ENCODE measurements around the gene LUZP4. TPM values are rescaled to one million over a fixed set of nuclear protein-coding genes. Genes with fewer than 3 reads are reported as not detected.
"Not testable (repeated sequence)": the region's sequence is repeated elsewhere in the genome, so short reads cannot be mapped to it uniquely, and the experiment has no call there.

The LUZP4 gene
- total RNA-seq, 4 donors from 2014 or later: not detected

DNA sequence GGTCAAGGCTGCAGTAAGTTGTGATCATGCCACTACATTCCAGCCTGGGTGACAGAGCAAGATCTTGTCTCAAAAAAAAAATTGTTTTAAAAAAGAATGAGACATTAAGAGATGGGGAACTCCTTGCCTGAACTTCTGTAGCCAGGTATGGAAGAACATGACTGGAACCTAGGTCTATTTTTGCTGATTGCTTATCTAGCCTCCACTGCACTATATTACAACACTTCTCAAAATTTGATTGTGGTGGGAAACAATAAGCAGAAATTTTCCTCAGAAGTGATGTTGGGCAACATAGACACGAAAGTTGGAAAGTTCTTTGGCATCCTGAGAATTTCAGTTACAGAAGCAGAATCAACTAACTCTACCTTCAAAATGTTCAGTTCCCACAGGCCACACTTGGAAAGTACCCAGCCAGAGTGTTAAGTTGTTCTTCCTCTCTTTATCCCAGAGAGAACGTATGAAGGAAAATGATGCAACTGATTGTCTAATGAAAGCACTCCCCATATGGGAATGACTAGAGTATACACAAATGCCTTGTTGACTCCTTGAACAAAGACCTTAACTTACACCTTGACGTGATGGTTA, 50.0 kb downstream of the LUZP4 start:
- Histone ChIP-seq H3K27me3 (no peaks in the 10 kb centered on the region), H3K4me1 (no peaks in the 10 kb centered on the region), H3K27ac (no peak overlapping the region), H3K4me3 (no peak overlapping the region), H3K36me3 (no peaks in the 10 kb centered on the region), H3K9me3 (no peaks in the 10 kb centered on the region)
- ATAC-seq (no peak), DNase-seq (no peak)
- intact Hi-C loops (cut with DNase I; ENCODE audit: low total_unique reads) (loop anchor here (10.0 kb wide), 1 partner anchor 105 kb away; no protein-coding TSS in a partner anchor), in situ Hi-C loops (cut with MboI; ENCODE audit: low sequenced_read_pairs in 4 of 4) (loop anchor here in 1 of 4 donors (25.0 kb wide), 1 partner anchor 102 kb away; the partner anchor contains the start of gene LRCH2)
- TF ChIP-seq, protein P1, sequence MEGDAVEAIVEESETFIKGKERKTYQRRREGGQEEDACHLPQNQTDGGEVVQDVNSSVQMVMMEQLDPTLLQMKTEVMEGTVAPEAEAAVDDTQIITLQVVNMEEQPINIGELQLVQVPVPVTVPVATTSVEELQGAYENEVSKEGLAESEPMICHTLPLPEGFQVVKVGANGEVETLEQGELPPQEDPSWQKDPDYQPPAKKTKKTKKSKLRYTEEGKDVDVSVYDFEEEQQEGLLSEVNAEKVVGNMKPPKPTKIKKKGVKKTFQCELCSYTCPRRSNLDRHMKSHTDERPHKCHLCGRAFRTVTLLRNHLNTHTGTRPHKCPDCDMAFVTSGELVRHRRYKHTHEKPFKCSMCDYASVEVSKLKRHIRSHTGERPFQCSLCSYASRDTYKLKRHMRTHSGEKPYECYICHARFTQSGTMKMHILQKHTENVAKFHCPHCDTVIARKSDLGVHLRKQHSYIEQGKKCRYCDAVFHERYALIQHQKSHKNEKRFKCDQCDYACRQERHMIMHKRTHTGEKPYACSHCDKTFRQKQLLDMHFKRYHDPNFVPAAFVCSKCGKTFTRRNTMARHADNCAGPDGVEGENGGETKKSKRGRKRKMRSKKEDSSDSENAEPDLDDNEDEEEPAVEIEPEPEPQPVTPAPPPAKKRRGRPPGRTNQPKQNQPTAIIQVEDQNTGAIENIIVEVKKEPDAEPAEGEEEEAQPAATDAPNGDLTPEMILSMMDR (IDR thresholded peaks at IDR 0.05 in 4 of 5, conservative IDR thresholded peaks at IDR 0.05 in 1 of 5): no peak
- TF ChIP-seq POLR2A (IDR thresholded peaks at IDR 0.05): no peak

DNA sequence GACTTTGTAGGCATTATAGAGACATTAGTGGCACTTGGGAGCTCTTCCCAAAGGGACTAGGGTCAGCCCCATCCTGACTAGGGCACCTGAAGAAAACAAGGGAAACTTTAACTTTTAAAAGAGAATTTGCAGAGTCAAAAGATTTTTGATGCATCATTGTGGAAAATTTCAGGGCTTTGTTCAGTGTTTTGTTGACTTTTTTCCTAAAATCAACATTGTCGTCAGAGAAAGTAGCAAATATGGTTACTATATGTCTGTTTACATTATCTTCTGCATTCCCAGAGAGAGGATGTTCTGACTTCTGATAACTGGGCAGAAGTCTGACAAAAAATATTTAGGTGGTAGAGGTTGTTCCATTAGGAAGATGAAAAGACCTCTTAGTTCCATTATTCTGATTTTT, 51.9 kb downstream of the LUZP4 start:
- in situ Hi-C loops (cut with MboI; ENCODE audit: low sequenced_read_pairs in 4 of 4) (loop anchor here in 1 of 4 donors (25.0 kb wide), 1 partner anchor 104 kb away; the partner anchor contains the start of gene LRCH2), intact Hi-C loops (cut with DNase I; ENCODE audit: low total_unique reads) (no loop called here)
- Histone ChIP-seq H3K4me1 (peaks cover 4 to 6% of the 10 kb centered on the region in 2 donors), H3K27ac (no peak overlapping the region), H3K27me3 (no peaks in the 10 kb centered on the region), H3K9me3 (no peaks in the 10 kb centered on the region), H3K4me3 (no peak overlapping the region), H3K36me3 (no peaks in the 10 kb centered on the region)
- TF ChIP-seq, protein P1 (IDR thresholded peaks at IDR 0.05 in 4 of 5, conservative IDR thresholded peaks at IDR 0.05 in 1 of 5): no peak
- no peak for TF ChIP-seq POLR2A (IDR thresholded peaks at IDR 0.05)
- DNase-seq: no peak
- no peak for ATAC-seq

DNA sequence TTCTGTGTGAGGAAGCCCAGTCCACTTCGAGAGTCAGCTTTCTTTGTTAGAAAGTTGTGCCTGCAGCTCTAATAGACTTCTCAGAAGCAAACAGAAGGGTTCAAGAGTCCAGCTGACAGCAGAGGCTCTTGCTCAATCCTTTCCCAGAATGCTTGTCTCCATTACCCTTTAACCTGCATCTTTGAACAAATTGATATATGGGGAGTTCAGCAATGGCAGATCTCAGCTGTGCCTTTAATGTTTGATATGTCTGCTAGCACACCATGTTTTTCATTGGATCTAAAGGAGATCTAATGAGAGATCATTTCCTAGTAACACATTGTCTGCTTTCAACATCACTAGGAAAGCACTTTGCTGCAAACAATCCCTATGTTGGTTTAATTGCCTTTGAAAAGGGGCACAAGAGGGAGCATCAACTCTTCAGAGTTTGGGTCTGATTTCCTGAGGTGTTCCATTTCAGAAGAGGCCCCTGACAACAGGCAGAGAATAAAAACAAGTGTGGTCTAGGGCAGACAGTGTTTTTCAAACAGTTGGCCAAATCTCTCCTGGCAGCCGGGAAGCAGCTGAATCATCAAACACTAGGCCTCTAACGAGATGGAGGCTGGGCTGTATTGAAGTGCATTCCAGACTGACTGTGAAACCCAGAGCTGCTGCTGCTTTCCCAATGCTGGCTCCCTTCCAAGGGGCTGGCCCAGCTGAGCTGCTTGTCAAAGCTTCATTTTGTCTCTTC, 55.5 kb downstream of the LUZP4 start:
- Histone ChIP-seq H3K27me3 (peaks cover 0 to 3% (median 0%) of the 10 kb centered on the region in 3 donors), H3K4me1 (peaks cover 4 to 6% of the 10 kb centered on the region in 2 donors), H3K4me3 (no peak overlapping the region), H3K27ac (peak overlapping the region; percentile 44 to 71 (median 60)), H3K9me3 (no peaks in the 10 kb centered on the region), H3K36me3 (no peaks in the 10 kb centered on the region)
- DNase-seq (peak; percentile 43 to 73), ATAC-seq (peak; percentile 90 to 92)
- in situ Hi-C loops (cut with MboI; ENCODE audit: low sequenced_read_pairs in 4 of 4) (loop anchor here in 1 of 4 donors (25.0 kb wide), 1 partner anchor 108 kb away; the partner anchor contains the start of gene LRCH2), intact Hi-C loops (cut with DNase I; ENCODE audit: low total_unique reads) (loop anchor here (5.0 kb wide), 1 partner anchor 217 kb away; the partner anchor contains the start of gene PLS3)
- TF ChIP-seq, protein P1 (IDR thresholded peaks at IDR 0.05 in 4 of 5, conservative IDR thresholded peaks at IDR 0.05 in 1 of 5): no peak
- TF ChIP-seq POLR2A (IDR thresholded peaks at IDR 0.05): no peak

DNA sequence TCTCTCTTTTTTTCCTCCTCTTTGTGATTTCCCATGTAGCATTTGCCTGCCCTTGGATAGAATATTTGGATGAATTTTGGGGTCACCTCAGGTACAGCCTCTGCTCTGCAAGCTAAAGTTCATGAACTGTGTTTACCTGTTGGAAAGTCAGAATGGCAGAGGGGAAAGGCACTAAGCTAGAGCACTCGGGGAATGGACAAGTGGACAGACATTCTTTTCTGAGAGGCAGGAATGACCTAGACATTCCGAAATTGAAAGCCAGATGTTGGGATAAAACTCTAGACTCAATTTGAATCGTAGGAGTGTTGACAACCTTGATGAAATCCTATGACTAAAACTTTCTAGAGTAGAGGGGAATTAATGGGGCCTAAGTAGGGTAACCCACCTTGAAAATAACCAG, 56.1 kb downstream of the LUZP4 start:
- H3K4me3 ChIP-seq: no peak overlapping the region
- TF ChIP-seq POLR2A (IDR thresholded peaks at IDR 0.05): no peak
- TF ChIP-seq, protein P1 (IDR thresholded peaks at IDR 0.05 in 4 of 5, conservative IDR thresholded peaks at IDR 0.05 in 1 of 5): no peak
- H3K4me1 ChIP-seq: peaks cover 4 to 6% of the 10 kb centered on the region in 2 donors
- H3K36me3 ChIP-seq: no peaks in the 10 kb centered on the region
- peak overlapping the region; percentile 44 to 64 (median 58) for H3K27ac ChIP-seq
- ATAC-seq (no peak), DNase-seq (no peak)
- intact Hi-C loops (cut with DNase I; ENCODE audit: low total_unique reads): loop anchor here (5.0 kb wide), 1 partner anchor 217 kb away; the partner anchor contains the start of gene PLS3
- in situ Hi-C loops (cut with MboI; ENCODE audit: low sequenced_read_pairs in 4 of 4): loop anchor here in 1 of 4 donors (25.0 kb wide), 1 partner anchor 108 kb away; the partner anchor contains the start of gene LRCH2
- H3K27me3 ChIP-seq: peaks cover 0 to 3% (median 0%) of the 10 kb centered on the region in 3 donors
- H3K9me3 ChIP-seq: no peaks in the 10 kb centered on the region

DNA sequence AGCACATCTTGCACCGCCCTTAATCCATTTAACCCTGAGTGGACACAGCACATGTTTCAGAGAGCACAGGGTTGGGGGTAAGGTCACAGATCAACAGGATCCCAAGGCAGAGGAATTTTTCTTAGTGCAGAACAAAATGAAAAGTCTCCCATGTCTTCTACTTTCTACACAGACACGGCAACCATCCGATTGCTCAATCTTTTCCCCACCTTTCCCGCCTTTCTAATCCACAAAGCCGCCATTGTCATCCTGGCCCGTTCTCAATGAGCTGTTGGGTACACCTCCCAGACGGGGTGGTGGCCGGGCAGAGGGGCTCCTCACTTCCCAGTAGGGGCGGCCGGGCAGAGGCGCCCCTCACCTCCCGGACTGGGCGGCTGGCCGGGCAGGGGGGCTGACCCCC, 57.2 kb downstream of the LUZP4 start:
- not testable (repeated sequence) for H3K36me3 ChIP-seq, ATAC-seq, DNase-seq, H3K9me3 ChIP-seq, H3K27ac ChIP-seq, H3K4me3 ChIP-seq, H3K4me1 ChIP-seq, H3K27me3 ChIP-seq
- intact Hi-C loops (cut with DNase I; ENCODE audit: low total_unique reads) (loop anchor here (5.0 kb wide), 1 partner anchor 216 kb away; the partner anchor contains the start of gene PLS3), in situ Hi-C loops (cut with MboI; ENCODE audit: low sequenced_read_pairs in 4 of 4) (loop anchor here in 1 of 4 donors (25.0 kb wide), 1 partner anchor 109 kb away; the partner anchor contains the start of gene LRCH2)
